K562 (cell line): ENCODE measurements around the gene CRTC3. TPM values are rescaled to one million over a fixed set of nuclear protein-coding genes. Genes with fewer than 3 reads are reported as not detected.

Source experiments
- ATAC-seq: fragments of 200-7000 bp; cut with Tn5 transposase; 3 replicates; pipeline ENCODE4 v1.9.1; 2020; ENCODE audit warnings: moderate library complexity
- BruUV-seq: library from RNA; stranded (reverse); fragments of 400-500 nt; replicated peaks from 2 replicates; lab custom pipeline; 2021; lab: Mats Ljungman, UMichigan
- CTCF ChIA-PET: fragments of 300-600 bp; formaldehyde crosslinking; extraction: SDS; loops from one replicate; lab custom pipeline; 2021; ENCODE audit warnings: low intra/inter-chr PET ratio; lab: Yijun Ruan, JAX
- POLR2A ChIA-PET: fragments of 300-600, 350-650 bp; sonication (Branson Sonifier 250); formaldehyde crosslinking; extraction: SDS; loops from one replicate; lab custom pipeline; 2021; ENCODE audit warnings: antibody characterized with exemption, inconsistent platforms; lab: Yijun Ruan, JAX
- DNase-seq, 4 experiments: peaks; one replicate each; pipeline versions ENCODE4 v3.0.0 to v3.0.0-alpha.2; 2011 to 2018; ENCODE audit warnings: low spot score in 3 of 4, mixed read lengths in 3 of 4; ENCODE audit errors: extremely low read depth in 1 of 4
- FAIRE-seq: peaks from 2 replicates; lab custom pipeline; 2011; peaks lifted over from hg19 to GRCh38; lab: Jason Lieb, UNC
- H2AFZ ChIP-seq: 2 replicates; pipeline ENCODE4 v1.6.0; 2011; ENCODE audit warnings: low read depth, low read length, control low read depth, inconsistent platforms
- H3K27ac ChIP-seq: fragments of 200-600 bp; 3 replicates; pipeline ENCODE4 v1.8.0; 2011; ENCODE audit warnings: low read depth, mild to moderate bottlenecking, control low read depth, inconsistent platforms, low read length, moderate library complexity, mixed read lengths; ENCODE audit errors: extremely low read depth
- H3K27me3 ChIP-seq, 2 experiments: fragments of 300-600 bp in 1 of 2; 2 replicates in 1 of 2; 3 replicates in 1 of 2; pipeline versions ENCODE4 v1.6.0 to v1.8.0; 2011; ENCODE audit warnings: inconsistent platforms in 2 of 2, low read length in 2 of 2, mild to moderate bottlenecking in 1 of 2, mixed read lengths in 1 of 2, moderate library complexity in 1 of 2; ENCODE audit not compliant: control insufficient read depth in 2 of 2, insufficient read depth in 2 of 2
- H3K36me3 ChIP-seq: fragments of 300-600 bp; 3 replicates; pipeline ENCODE4 v1.8.0; 2011; ENCODE audit warnings: mild to moderate bottlenecking, low read length, inconsistent platforms; ENCODE audit not compliant: control insufficient read depth, insufficient read depth
- H3K4me1 ChIP-seq, 2 experiments: fragments of 200-600 bp in 1 of 2; replicated peaks in 1 of 2; 2 replicates in 1 of 2; 3 replicates in 1 of 2; pipeline versions ENCODE4 v1.5.1 to v1.8.0; 2011; ENCODE audit warnings: inconsistent platforms in 2 of 2, low read length in 2 of 2, mild to moderate bottlenecking in 1 of 2, mixed read lengths in 1 of 2, moderate library complexity in 1 of 2; ENCODE audit not compliant: control insufficient read depth in 2 of 2, insufficient read depth in 2 of 2
- H3K4me2 ChIP-seq: 2 replicates; pipeline ENCODE4 v1.6.1; 2011; ENCODE audit warnings: low read length, control low read depth, inconsistent platforms, mixed read lengths; ENCODE audit not compliant: insufficient read depth
- H3K4me3 ChIP-seq: fragments of 200-600 bp; sonication (generic), shearing (Covaris generic); 2 replicates; pipeline ENCODE4 v1.5.1; 2016; ENCODE audit warnings: control low read depth, inconsistent platforms
- H3K79me2 ChIP-seq: fragments of 200-600 bp; 3 replicates; pipeline ENCODE4 v1.8.0; 2011; ENCODE audit warnings: low read length, inconsistent platforms; ENCODE audit not compliant: control insufficient read depth, insufficient read depth
- H3K9ac ChIP-seq, 2 experiments: 2 replicates each; pipeline versions ENCODE4 v1.6.0 to v1.6.1; 2011; ENCODE audit warnings: low read depth in 2 of 2, low read length in 2 of 2, control low read depth in 1 of 2, inconsistent platforms in 1 of 2, mild to moderate bottlenecking in 1 of 2, mixed read lengths in 1 of 2; ENCODE audit not compliant: insufficient read depth in 1 of 2
- H3K9me1 ChIP-seq: one replicate; pipeline ENCODE4 v1.6.0; 2011; ENCODE audit warnings: inconsistent platforms, mild to moderate bottlenecking, low read length, moderate library complexity; ENCODE audit not compliant: control insufficient read depth, insufficient read depth
- H3K9me3 ChIP-seq: replicated peaks from 2 replicates; pipeline ENCODE4 v1.5.1; 2011; ENCODE audit warnings: low read depth, low read length, inconsistent platforms; ENCODE audit not compliant: control insufficient read depth, insufficient read depth
- H4K20me1 ChIP-seq: replicated peaks from 2 replicates; pipeline ENCODE4 v1.6.1; 2011; ENCODE audit warnings: low read length, inconsistent platforms, mixed read lengths; ENCODE audit not compliant: control insufficient read depth, insufficient read depth
- CAMTA2 ChIP-seq: fragments of 250-450 bp; sonication (Bioruptor Pico); conservative IDR thresholded peaks from 2 replicates; pipeline ENCODE4 v1.5.1; 2022
- CBFA2T3 ChIP-seq: fragments of 450-650 bp; IDR thresholded peaks from 2 replicates; pipeline ENCODE4 v1.6.1; 2017
- CTBP1 ChIP-seq: fragments of 450-650 bp; IDR thresholded peaks from 2 replicates; pipeline ENCODE4 v1.6.1; 2016; ENCODE audit warnings: borderline replicate concordance
- DPF2 ChIP-seq: fragments of 450-650 bp; IDR thresholded peaks from 2 replicates; pipeline ENCODE4 v1.6.1; 2016
- ESRRA ChIP-seq: fragments of 450-650 bp; IDR thresholded peaks from 2 replicates; pipeline ENCODE4 v1.6.1; 2014; ENCODE audit warnings: low read depth, mild to moderate bottlenecking, moderate library complexity, borderline replicate concordance
- HOXB6 ChIP-seq: fragments of 250-450 bp; sonication (Bioruptor Pico); IDR thresholded peaks from 2 replicates; pipeline ENCODE4 v1.5.1; 2022; ENCODE audit warnings: mild to moderate bottlenecking, borderline replicate concordance
- NR2C1 ChIP-seq, 2 experiments: fragments of 450-650 bp; IDR thresholded peaks; 2 replicates each; pipeline ENCODE4 v1.6.1; 2017; ENCODE audit warnings: mild to moderate bottlenecking in 2 of 2, antibody characterized with exemption in 1 of 2, inconsistent platforms in 1 of 2, missing compliant biosample characterization in 1 of 2, missing genetic modification characterization in 1 of 2
- PHF20 ChIP-seq: fragments of 450-650 bp; IDR thresholded peaks from 2 replicates; pipeline ENCODE4 v1.6.1; 2018; ENCODE audit not compliant: partially characterized antibody
- RAD21 ChIP-seq, 2 experiments: fragments of 250-450 bp in 1 of 2; fragments of 450-650 bp in 1 of 2; sonication (Bioruptor Pico) in 1 of 2; formaldehyde crosslinking in 1 of 2; IDR thresholded peaks in 1 of 2; conservative IDR thresholded peaks in 1 of 2; 2 replicates each; pipeline versions ENCODE4 v1.4.0 to v1.8.0; 2020 to 2022; ENCODE audit warnings: mild to moderate bottlenecking in 2 of 2, moderate library complexity in 1 of 2
- SMARCE1 ChIP-seq: fragments of 450-650 bp; IDR thresholded peaks from 2 replicates; pipeline ENCODE4 v1.7.1; 2016; ENCODE audit warnings: mild to moderate bottlenecking
- SREBF1 ChIP-seq: fragments of 150-350 bp; IDR thresholded peaks from 2 replicates; pipeline ENCODE4 v1.6.1; 2014; ENCODE audit warnings: antibody characterized with exemption, low read depth, low read length, borderline replicate concordance
- TCF3 ChIP-seq: sonication (generic); formaldehyde crosslinking; IDR thresholded peaks from 2 replicates; pipeline ENCODE4 v1.4.0; 2020; ENCODE audit warnings: mild to moderate bottlenecking, missing genetic modification reagents
- TFAP4 ChIP-seq: sonication (generic); formaldehyde crosslinking; IDR thresholded peaks from 2 replicates; pipeline ENCODE4 v1.8.0; 2022; ENCODE audit warnings: missing genetic modification reagents, mild to moderate bottlenecking, moderate library complexity, borderline replicate concordance
- THAP12 ChIP-seq: fragments of 250-450 bp; sonication (Bioruptor Pico); IDR thresholded peaks from 2 replicates; pipeline ENCODE4 v1.9.0; 2021; ENCODE audit warnings: mild to moderate bottlenecking, inconsistent platforms
- ZKSCAN3 ChIP-seq: fragments of 250-450 bp; sonication (Bioruptor Pico); IDR thresholded peaks from 2 replicates; pipeline ENCODE4 v1.4.0; 2020
- ZNF12 ChIP-seq: sonication (generic); formaldehyde crosslinking; IDR thresholded peaks from 2 replicates; pipeline ENCODE4 v1.4.0; 2020; ENCODE audit warnings: mild to moderate bottlenecking, missing genetic modification reagents
- ZNF274 ChIP-seq: IDR thresholded peaks from 2 replicates; pipeline ENCODE4 v1.6.1; 2011; ENCODE audit warnings: low read depth, mild to moderate bottlenecking, low read length, moderate library complexity, borderline replicate concordance
- WGBS: fragments of 100-300 bp; shearing (Covaris generic); methylation state at CpG from one replicate; pipeline ENCODE4 v1.1.6; 2016; ENCODE audit warnings: low coverage, mixed read lengths; ENCODE audit not compliant: insufficient coverage; ENCODE audit errors: missing lambda C conversion rate; 5-methylcytosine and 5-hydroxymethylcytosine counted together
- in situ Hi-C: fragments of 300-500 bp; cut with MboI; formaldehyde crosslinking; loops from 4 replicates; pipeline ENCODE4 v1.15.0; 2018; ENCODE audit warnings: inconsistent platforms, mixed read lengths
- intact Hi-C: fragments of 100-400 bp; cut with micrococcal nuclease; formaldehyde crosslinking; loops from 2 replicates; pipeline ENCODE4 v1.14.2; 2022
- polyA plus RNA-seq, 8 experiments: library from polyadenylated mRNA; depleted of rRNA in 4 of 8; stranded (reverse) in 5 of 8; unstranded in 3 of 8; fragments of >200 nt; fragmentation: Nextera tagmentation in 2 of 8; fragmentation: Illumina TruSeq in 1 of 8; extraction: Ambion mirVana in 2 of 8; extraction: Trizol in 1 of 8; gene quantifications; 2 replicates each; pipeline versions ENCODE4 v1.2.1 to v1.2.3, GENCODE V29; 2011 to 2014; ENCODE audit warnings: inconsistent platforms in 1 of 8, missing spikeins in 1 of 8
- total RNA-seq, 7 experiments: library from RNA; depleted of rRNA in 6 of 7; stranded (reverse); fragments of >200 nt in 6 of 7; fragmentation: Illumina TruSeq in 2 of 7; extraction: Trizol in 2 of 7; gene quantifications; 2 replicates each; pipeline versions ENCODE4 v1.2.1 to v1.2.3, GENCODE V29; 2011 to 2021; ENCODE audit warnings: low replicate concordance in 1 of 7

The CRTC3 gene
- total and polyA plus RNA-seq, 9 of the 15 experiments (the other 6 are each of a cell fraction or from before 2014, with no cell fraction given) = 1.2 to 19.0 (median 11.6) TPM

- Histone ChIP-seq H3K4me3 (no peak overlapping the region), H3K27me3 (no peaks in the 10 kb centered on the region), H3K4me2 (peak overlapping the region; percentile 27; the same call in 1 of the 2 replicates), H3K9me1 (no peaks in the 10 kb centered on the region), H3K27ac (no peak overlapping the region), H3K9me3 (no peaks in the 10 kb centered on the region), H2AFZ (no peak overlapping the region), H3K4me1 (peaks cover 10 to 14% of the 10 kb centered on the region in 2 experiments; a peak in 4 of 5 replicates), H3K36me3 (peaks cover 7% of the 10 kb centered on the region; the same call in 2 of the 3 replicates), H4K20me1 (peaks cover 14% of the 10 kb centered on the region; the same call in 1 of the 2 replicates), H3K79me2 (peaks cover 72% of the 10 kb centered on the region), H3K9ac (peak overlapping the region in 1 of 2 experiments; percentile 24; a peak in 1 of 4 replicates)
- peak; percentile 55 for ATAC-seq
- no TSS peak for BruUV-seq
- peak; percentile 87 for FAIRE-seq
- ChIA-PET CTCF (no interaction called here), POLR2A (interaction anchor here (1.1 to 1.6 kb wide), 2 partner anchors 14 to 206 kb away, joined by 3 to 6 read pairs; no protein-coding TSS in a partner anchor)
- peak in 3 of 4 experiments; percentile 20 to 63 (median 37) for DNase-seq
- WGBS = 14% methylated on average over 5 of the region's 5 CpGs
- in situ Hi-C loops (no loop called here), intact Hi-C loops (no loop called here)
- TF ChIP-seq TFAP4 (CRISPR knock-in tag) (0 out of 2 replicates have a peak, but pooled peaks have one; percentile 38), SMARCE1 (0 out of 2 replicates have a peak, but pooled peaks have one; percentile 26), TCF3 (CRISPR knock-in tag) (0 out of 2 replicates have a peak, but pooled peaks have one; percentile 5), HOXB6 (CRISPR knock-in tag) (no peak), ZNF12 (CRISPR knock-in tag) (no peak), THAP12 (CRISPR knock-in tag) (no peak), NR2C1 (IDR thresholded peaks at IDR 0.05) (no peak), NR2C1 (tag; IDR thresholded peaks at IDR 0.05) (0 out of 2 replicates have a peak, but pooled peaks have one; percentile 21), ZNF274 (no peak), CBFA2T3 (peak; percentile 16; the same call in 1 of the 2 replicates), SREBF1 (no peak), PHF20 (no peak), CAMTA2 (no peak), DPF2 (peak; percentile 32), RAD21 (CRISPR knock-in tag; conservative IDR thresholded peaks at IDR 0.05 in 1 of 2, IDR thresholded peaks at IDR 0.05 in 1 of 2) (no peak), CTBP1 (peak; percentile 93), ESRRA (peak; percentile 92), ZKSCAN3 (CRISPR knock-in tag) (no peak)
These were observed 5.5 kb downstream of the CRTC3 start for GRCh38 chr15:90535254-90535653.
